GM04504 (cell line): ENCODE data around the gene LAMA5.

Source experiments
- DNase-seq: peaks from one replicate; pipeline ENCODE4 v3.0.0-alpha.2; 2012; ENCODE audit warnings: low read depth

Gene LAMA5

GRCh38 chr20:62357187-62357667, 9.9 kb downstream of the LAMA5 start:
- DNase-seq, result peak; percentile 31

- DNase-seq, result no peak
These were observed 10.4 kb downstream of the LAMA5 start for GRCh38 chr20:62356589-62357186.

GRCh38 chr20:62355878-62356588, 11.1 kb downstream of the LAMA5 start:
- DNase-seq, result no peak

- no peak for DNase-seq
These were observed 11.6 kb downstream of the LAMA5 start for GRCh38 chr20:62355516-62355877.

- DNase-seq, result no peak
These were observed 12.2 kb downstream of the LAMA5 start for GRCh38 chr20:62354811-62355341.

GRCh38 chr20:62354031-62354808, 12.9 kb downstream of the LAMA5 start:
- DNase-seq, result no peak

- no peak for DNase-seq
These were observed 13.7 kb downstream of the LAMA5 start for GRCh38 chr20:62353289-62354030.

- DNase-seq, result no peak
These were observed 14.5 kb downstream of the LAMA5 start for GRCh38 chr20:62352402-62353288.

GRCh38 chr20:62351469-62352401, 15.4 kb downstream of the LAMA5 start:
- DNase-seq, result no peak

- DNase-seq, result no peak
These were observed 16.3 kb downstream of the LAMA5 start for GRCh38 chr20:62350629-62351422.

- DNase-seq, result no peak
These were observed 16.9 kb downstream of the LAMA5 start for GRCh38 chr20:62350098-62350628.

GRCh38 chr20:62349556-62350097, 17.5 kb downstream of the LAMA5 start:
- DNase-seq, result no peak

GRCh38 chr20:62348604-62349003, 18.5 kb downstream of the LAMA5 start:
- DNase-seq, result no peak

- DNase-seq, result no peak
These were observed 19.7 kb downstream of the LAMA5 start for GRCh38 chr20:62347445-62347844.

GRCh38 chr20:62347151-62347404, 20.0 kb downstream of the LAMA5 start:
- no peak for DNase-seq

GRCh38 chr20:62346398-62347150, 20.5 kb downstream of the LAMA5 start:
- no peak for DNase-seq

GRCh38 chr20:62345681-62346370, 21.3 kb downstream of the LAMA5 start:
- no peak for DNase-seq
